ENCODE measurements around the gene SCLT1.

Gene SCLT1

DNA sequence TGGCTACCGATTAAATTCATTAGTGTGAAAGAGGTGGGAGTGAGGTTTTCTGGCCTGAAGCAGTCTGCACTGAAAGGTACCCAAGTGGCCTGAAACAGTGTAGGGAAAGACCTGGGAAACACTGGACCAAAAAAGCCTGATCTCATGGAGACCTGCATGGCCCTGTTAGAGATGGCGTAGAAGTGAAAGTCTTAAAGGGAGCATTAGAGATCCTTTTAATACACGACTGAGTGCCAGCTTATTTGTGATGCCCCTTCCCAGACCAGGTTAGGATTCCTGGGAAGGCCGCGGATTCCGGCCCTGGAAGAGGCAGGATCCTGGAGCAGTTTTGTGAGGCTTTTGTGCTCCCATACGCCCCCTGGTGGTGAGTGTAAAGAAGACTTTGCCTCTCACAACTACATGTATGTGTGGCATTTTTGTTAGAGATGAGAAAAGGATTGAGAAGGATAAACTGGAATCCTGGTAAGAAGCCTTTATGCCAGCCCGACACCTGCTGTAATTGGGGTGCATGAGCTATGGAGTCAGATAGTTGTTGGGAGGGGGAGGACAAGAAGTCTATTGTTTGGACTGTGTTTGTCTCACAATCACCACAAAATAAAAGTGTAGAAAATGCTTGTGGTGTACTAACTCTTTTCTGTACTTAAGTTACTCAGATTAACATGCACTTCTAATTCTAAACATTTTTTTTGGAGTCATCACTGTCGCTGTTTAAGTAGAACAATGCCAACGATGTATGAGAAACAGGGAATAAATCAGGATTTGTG, 229.8 kb downstream of the SCLT1 start:
- Histone ChIP-seq H4K12ac (ENCODE audit: low read depth, low read length) (no peak overlapping the region), H2AFZ (ENCODE audit: insufficient read depth, low read length, poor library complexity) (no peak overlapping the region), H3K23ac (ENCODE audit: low read length) (no peak overlapping the region), H3K9me3 (ENCODE audit: insufficient read depth, low read depth, low read length) (peaks cover 4% of the 10 kb centered on the region), H2AK5ac (ENCODE audit: low read length) (no peak overlapping the region), H3K4me3 (ENCODE audit: low read depth, low read length) (no peak overlapping the region), H3K27me3 (ENCODE audit: insufficient read depth, low read length) (no peaks in the 10 kb centered on the region), H3K14ac (ENCODE audit: low read length) (no peak overlapping the region), H3K4me2 (ENCODE audit: low read length) (no peak overlapping the region), H3K27ac (ENCODE audit: low read depth, low read length) (no peak overlapping the region), H4K91ac (ENCODE audit: low read depth, low read length) (no peak overlapping the region), H2BK120ac (ENCODE audit: insufficient read depth, low read length, poor library complexity) (no peak overlapping the region), H3K79me2 (ENCODE audit: control insufficient read depth, insufficient read depth, low read length, poor library complexity) (no peaks in the 10 kb centered on the region), H3K18ac (ENCODE audit: low read length) (no peak overlapping the region), H3K4ac (ENCODE audit: low read depth, low read length) (no peak overlapping the region), H2BK5ac (ENCODE audit: low read depth, low read length, poor library complexity) (no peak overlapping the region), H3K79me1 (ENCODE audit: low read length) (no peaks in the 10 kb centered on the region), H3K9ac (ENCODE audit: low read length) (no peak overlapping the region), H2BK12ac (ENCODE audit: low read length) (no peak overlapping the region), H3K36me3 (ENCODE audit: control insufficient read depth in 1 of 2, insufficient read depth in 2 of 2, low read length in 2 of 2) (peaks cover 23 to 40% of the 10 kb centered on the region in 2 experiments), H4K8ac (ENCODE audit: low read depth, low read length) (peak overlapping the region; percentile 13), H3K4me1 (ENCODE audit: control insufficient read depth in 1 of 2, insufficient read depth in 2 of 2, low read length in 2 of 2) (peaks cover 0 to 6% of the 10 kb centered on the region in 2 experiments)
- peak; percentile 64 to 90 for DNase-seq
- WGBS (ENCODE audit: extremely low coverage, insufficient coverage, insufficient read length): no CpG with 5 or more reads among the region's 10 CpGs

DNA sequence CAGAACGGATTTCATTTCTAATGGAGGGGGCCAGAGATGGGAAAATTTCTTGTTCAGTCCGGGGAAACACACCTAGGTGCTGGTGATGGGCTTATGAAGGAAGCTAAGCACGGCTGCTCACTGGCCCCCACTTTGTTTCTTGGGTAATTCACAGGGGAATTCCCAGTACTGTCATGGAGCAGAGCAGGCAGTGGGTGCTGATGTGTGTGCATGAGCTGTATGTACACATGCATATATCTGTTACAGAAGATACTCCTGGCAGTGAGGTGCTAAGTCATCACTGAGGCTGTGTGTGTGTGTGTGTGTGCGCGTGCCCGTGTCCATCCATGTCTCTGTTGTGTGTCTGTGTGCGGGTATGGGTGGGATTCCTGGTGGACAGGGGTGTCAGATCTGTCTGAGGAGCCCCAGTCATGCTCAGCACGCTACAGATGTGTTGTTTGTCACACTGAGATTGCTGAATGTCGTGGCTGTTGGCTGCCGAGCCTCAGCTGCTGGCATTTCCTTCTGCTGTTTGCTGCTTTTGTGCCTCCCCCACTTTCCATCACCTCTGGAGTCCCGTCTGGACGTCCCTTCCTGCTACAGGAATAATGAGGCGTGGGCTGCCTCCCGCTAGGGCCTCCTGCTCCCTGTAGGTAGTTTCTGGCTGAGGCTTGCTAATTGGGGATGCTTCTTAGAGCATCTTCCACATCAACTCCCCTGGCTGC, 230.6 kb downstream of the SCLT1 start:
- H2BK5ac ChIP-seq (ENCODE audit: low read depth, low read length, poor library complexity): no peak overlapping the region
- peaks cover 4% of the 10 kb centered on the region for H3K9me3 ChIP-seq (ENCODE audit: insufficient read depth, low read depth, low read length)
- H3K27ac ChIP-seq (ENCODE audit: low read depth, low read length): no peak overlapping the region
- no peak overlapping the region for H2BK120ac ChIP-seq (ENCODE audit: insufficient read depth, low read length, poor library complexity)
- peaks cover 26 to 46% of the 10 kb centered on the region in 2 experiments for H3K36me3 ChIP-seq (ENCODE audit: control insufficient read depth in 1 of 2, insufficient read depth in 2 of 2, low read length in 2 of 2)
- no peak overlapping the region for H3K23ac ChIP-seq (ENCODE audit: low read length)
- no peak overlapping the region for H2BK12ac ChIP-seq (ENCODE audit: low read length)
- peaks cover 0 to 6% of the 10 kb centered on the region in 2 experiments for H3K4me1 ChIP-seq (ENCODE audit: control insufficient read depth in 1 of 2, insufficient read depth in 2 of 2, low read length in 2 of 2)
- no peak overlapping the region for H2AFZ ChIP-seq (ENCODE audit: insufficient read depth, low read length, poor library complexity)
- no peak overlapping the region for H3K4me3 ChIP-seq (ENCODE audit: low read depth, low read length)
- no peaks in the 10 kb centered on the region for H3K27me3 ChIP-seq (ENCODE audit: insufficient read depth, low read length)
- H3K14ac ChIP-seq (ENCODE audit: low read length): no peak overlapping the region
- H2AK5ac ChIP-seq (ENCODE audit: low read length): no peak overlapping the region
- H3K18ac ChIP-seq (ENCODE audit: low read length): no peak overlapping the region
- no peak overlapping the region for H3K4ac ChIP-seq (ENCODE audit: low read depth, low read length)
- no peak overlapping the region for H3K4me2 ChIP-seq (ENCODE audit: low read length)
- no peak overlapping the region for H3K9ac ChIP-seq (ENCODE audit: low read length)
- H4K91ac ChIP-seq (ENCODE audit: low read depth, low read length): no peak overlapping the region
- no peaks in the 10 kb centered on the region for H3K79me1 ChIP-seq (ENCODE audit: low read length)
- H4K8ac ChIP-seq (ENCODE audit: low read depth, low read length): peak overlapping the region; percentile 13
- no CpG with 5 or more reads among the region's 14 CpGs for WGBS (ENCODE audit: extremely low coverage, insufficient coverage, insufficient read length)
- no peaks in the 10 kb centered on the region for H3K79me2 ChIP-seq (ENCODE audit: control insufficient read depth, insufficient read depth, low read length, poor library complexity)
- H4K12ac ChIP-seq (ENCODE audit: low read depth, low read length): no peak overlapping the region
- no peak for DNase-seq

DNA sequence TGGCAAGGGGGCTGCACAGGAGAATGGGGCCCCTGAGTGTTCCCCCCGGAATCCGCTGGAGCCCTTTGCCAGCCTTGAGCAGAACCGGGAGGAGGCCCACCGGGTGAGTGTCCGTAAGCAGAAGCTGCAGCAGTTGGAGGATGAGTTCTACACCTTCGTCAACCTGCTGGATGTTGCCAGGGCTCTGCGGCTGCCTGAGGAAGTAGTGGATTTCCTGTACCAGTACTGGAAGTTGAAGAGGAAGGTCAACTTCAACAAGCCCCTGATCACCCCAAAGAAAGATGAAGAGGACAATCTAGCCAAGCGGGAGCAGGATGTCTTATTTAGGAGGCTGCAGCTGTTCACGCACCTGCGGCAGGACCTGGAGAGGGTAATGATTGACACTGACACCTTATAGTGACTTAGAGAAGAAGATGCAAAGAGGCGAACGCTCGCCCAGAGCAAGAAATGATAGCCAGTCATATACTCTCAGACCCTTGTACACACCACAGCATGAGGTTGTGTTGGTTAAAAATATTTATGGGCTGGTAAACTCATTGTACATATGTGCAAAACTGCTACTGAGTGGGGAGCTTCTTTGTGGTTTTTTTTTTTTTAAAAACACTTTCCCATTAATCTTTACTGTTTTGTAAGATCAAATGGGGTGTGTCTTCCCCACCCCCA, 231.4 kb downstream of the SCLT1 start:
- H3K4me2 ChIP-seq (ENCODE audit: low read length): no peak overlapping the region
- H3K9me3 ChIP-seq (ENCODE audit: insufficient read depth, low read depth, low read length): peaks cover 4% of the 10 kb centered on the region
- no peak overlapping the region for H2AK5ac ChIP-seq (ENCODE audit: low read length)
- H3K27ac ChIP-seq (ENCODE audit: low read depth, low read length): no peak overlapping the region
- DNase-seq: no peak
- H2AFZ ChIP-seq (ENCODE audit: insufficient read depth, low read length, poor library complexity): no peak overlapping the region
- H2BK12ac ChIP-seq (ENCODE audit: low read length): no peak overlapping the region
- no peak overlapping the region for H4K12ac ChIP-seq (ENCODE audit: low read depth, low read length)
- H3K36me3 ChIP-seq (ENCODE audit: control insufficient read depth in 1 of 2, insufficient read depth in 2 of 2, low read length in 2 of 2): peaks cover 33 to 49% of the 10 kb centered on the region in 2 experiments
- no peak overlapping the region for H2BK5ac ChIP-seq (ENCODE audit: low read depth, low read length, poor library complexity)
- H3K14ac ChIP-seq (ENCODE audit: low read length): no peak overlapping the region
- H3K4me3 ChIP-seq (ENCODE audit: low read depth, low read length): no peak overlapping the region
- H2BK120ac ChIP-seq (ENCODE audit: insufficient read depth, low read length, poor library complexity): no peak overlapping the region
- H3K79me2 ChIP-seq (ENCODE audit: control insufficient read depth, insufficient read depth, low read length, poor library complexity): no peaks in the 10 kb centered on the region
- no peak overlapping the region for H3K9ac ChIP-seq (ENCODE audit: low read length)
- H3K79me1 ChIP-seq (ENCODE audit: low read length): no peaks in the 10 kb centered on the region
- no peak overlapping the region for H4K91ac ChIP-seq (ENCODE audit: low read depth, low read length)
- H3K18ac ChIP-seq (ENCODE audit: low read length): no peak overlapping the region
- no CpG with 5 or more reads among the region's 13 CpGs for WGBS (ENCODE audit: extremely low coverage, insufficient coverage, insufficient read length)
- H3K4ac ChIP-seq (ENCODE audit: low read depth, low read length): no peak overlapping the region
- no peaks in the 10 kb centered on the region for H3K27me3 ChIP-seq (ENCODE audit: insufficient read depth, low read length)
- no peak overlapping the region for H3K23ac ChIP-seq (ENCODE audit: low read length)
- no peak overlapping the region for H4K8ac ChIP-seq (ENCODE audit: low read depth, low read length)
- peaks cover 0 to 6% of the 10 kb centered on the region in 2 experiments for H3K4me1 ChIP-seq (ENCODE audit: control insufficient read depth in 1 of 2, insufficient read depth in 2 of 2, low read length in 2 of 2)

DNA sequence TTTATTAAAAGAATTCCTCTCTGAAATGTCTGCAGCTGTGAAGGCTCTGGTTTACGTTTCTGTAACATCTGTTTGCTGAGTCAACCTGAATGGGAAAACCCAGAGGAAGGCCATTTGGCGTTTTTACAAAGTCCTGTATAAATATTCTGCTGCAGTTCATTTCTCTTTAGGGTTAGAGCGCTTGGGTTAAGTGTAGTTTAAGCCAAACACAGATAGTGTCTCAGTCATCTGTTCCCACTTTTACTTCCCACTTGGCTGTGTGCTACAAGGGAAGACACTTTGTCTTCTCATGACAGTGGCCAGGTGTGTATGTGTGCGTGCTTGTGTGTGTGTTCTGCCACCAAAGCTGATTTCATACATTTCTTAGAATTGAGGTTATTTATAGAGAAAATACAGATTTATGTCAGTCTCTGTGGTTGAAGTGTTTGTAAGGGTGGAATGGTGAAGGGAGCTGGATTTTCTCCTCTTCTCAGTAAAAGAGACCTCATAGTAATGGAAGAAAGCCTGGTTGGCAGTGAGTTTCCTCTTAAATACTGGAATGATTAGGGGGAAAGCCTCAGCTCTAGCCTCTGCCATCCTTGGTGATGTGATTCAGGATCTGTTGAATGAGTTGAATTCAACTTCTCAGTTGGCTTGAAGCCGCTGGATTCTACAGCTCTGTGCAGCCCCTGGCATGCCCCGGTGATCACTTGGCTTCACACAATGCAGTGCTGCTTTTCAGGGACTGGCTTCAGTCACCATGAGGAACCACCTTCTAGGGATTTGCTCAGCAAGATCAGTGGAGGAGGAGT, 233.3 kb downstream of the SCLT1 start:
- Histone ChIP-seq H3K4me1 (ENCODE audit: control insufficient read depth in 1 of 2, insufficient read depth in 2 of 2, low read length in 2 of 2) (peaks cover 0 to 6% of the 10 kb centered on the region in 2 experiments), H3K36me3 (ENCODE audit: control insufficient read depth in 1 of 2, insufficient read depth in 2 of 2, low read length in 2 of 2) (peaks cover 44 to 60% of the 10 kb centered on the region in 2 experiments), H3K4me2 (ENCODE audit: low read length) (no peak overlapping the region), H3K79me1 (ENCODE audit: low read length) (no peaks in the 10 kb centered on the region), H4K91ac (ENCODE audit: low read depth, low read length) (no peak overlapping the region), H2BK5ac (ENCODE audit: low read depth, low read length, poor library complexity) (no peak overlapping the region), H2AK5ac (ENCODE audit: low read length) (no peak overlapping the region), H3K9me3 (ENCODE audit: insufficient read depth, low read depth, low read length) (peaks cover 4% of the 10 kb centered on the region), H3K27me3 (ENCODE audit: insufficient read depth, low read length) (no peaks in the 10 kb centered on the region), H4K12ac (ENCODE audit: low read depth, low read length) (no peak overlapping the region), H2AFZ (ENCODE audit: insufficient read depth, low read length, poor library complexity) (no peak overlapping the region), H3K4ac (ENCODE audit: low read depth, low read length) (no peak overlapping the region), H2BK120ac (ENCODE audit: insufficient read depth, low read length, poor library complexity) (no peak overlapping the region), H3K79me2 (ENCODE audit: control insufficient read depth, insufficient read depth, low read length, poor library complexity) (no peaks in the 10 kb centered on the region), H4K8ac (ENCODE audit: low read depth, low read length) (no peak overlapping the region), H3K27ac (ENCODE audit: low read depth, low read length) (no peak overlapping the region), H3K18ac (ENCODE audit: low read length) (no peak overlapping the region), H3K4me3 (ENCODE audit: low read depth, low read length) (no peak overlapping the region), H3K14ac (ENCODE audit: low read length) (no peak overlapping the region), H3K23ac (ENCODE audit: low read length) (no peak overlapping the region), H3K9ac (ENCODE audit: low read length) (no peak overlapping the region), H2BK12ac (ENCODE audit: low read length) (no peak overlapping the region)
- WGBS (ENCODE audit: extremely low coverage, insufficient coverage, insufficient read length): no CpG with 5 or more reads among the region's 6 CpGs
- no peak for DNase-seq

All from trophoblast cell (in vitro differentiated cells and primary cell).